ENCODE data around the gene FA2H.

DNA sequence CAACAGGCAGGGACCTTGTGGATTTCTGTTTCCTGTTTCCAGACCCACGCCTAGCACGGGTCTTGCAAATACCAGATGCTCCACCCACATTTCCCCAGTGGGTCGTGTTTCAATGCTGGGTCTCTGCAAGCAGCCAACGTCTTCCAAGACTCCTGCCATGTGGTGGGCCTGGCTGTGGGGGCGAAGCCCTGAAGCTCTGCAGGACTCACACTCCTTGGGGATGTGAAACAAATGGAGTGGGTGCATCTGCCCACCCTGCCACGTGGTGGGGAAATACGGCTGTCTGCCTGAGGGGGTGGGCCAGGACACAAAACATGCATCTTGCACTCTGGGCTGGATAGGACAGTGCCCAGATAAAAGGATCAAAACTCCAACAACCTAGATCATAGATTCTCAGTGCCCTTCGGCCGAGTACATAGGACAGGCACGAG, 32.6 kb downstream of the FA2H start:
- TF ChIP-seq, protein P1, sequence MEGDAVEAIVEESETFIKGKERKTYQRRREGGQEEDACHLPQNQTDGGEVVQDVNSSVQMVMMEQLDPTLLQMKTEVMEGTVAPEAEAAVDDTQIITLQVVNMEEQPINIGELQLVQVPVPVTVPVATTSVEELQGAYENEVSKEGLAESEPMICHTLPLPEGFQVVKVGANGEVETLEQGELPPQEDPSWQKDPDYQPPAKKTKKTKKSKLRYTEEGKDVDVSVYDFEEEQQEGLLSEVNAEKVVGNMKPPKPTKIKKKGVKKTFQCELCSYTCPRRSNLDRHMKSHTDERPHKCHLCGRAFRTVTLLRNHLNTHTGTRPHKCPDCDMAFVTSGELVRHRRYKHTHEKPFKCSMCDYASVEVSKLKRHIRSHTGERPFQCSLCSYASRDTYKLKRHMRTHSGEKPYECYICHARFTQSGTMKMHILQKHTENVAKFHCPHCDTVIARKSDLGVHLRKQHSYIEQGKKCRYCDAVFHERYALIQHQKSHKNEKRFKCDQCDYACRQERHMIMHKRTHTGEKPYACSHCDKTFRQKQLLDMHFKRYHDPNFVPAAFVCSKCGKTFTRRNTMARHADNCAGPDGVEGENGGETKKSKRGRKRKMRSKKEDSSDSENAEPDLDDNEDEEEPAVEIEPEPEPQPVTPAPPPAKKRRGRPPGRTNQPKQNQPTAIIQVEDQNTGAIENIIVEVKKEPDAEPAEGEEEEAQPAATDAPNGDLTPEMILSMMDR (IDR thresholded peaks at IDR 0.05) = no peak
- TF ChIP-seq POLR2AphosphoS5 (IDR thresholded peaks at IDR 0.05) = no peak
